T-helper 1 cell (primary cell): ENCODE results near the gene SPPL2B.

ENCODE experiments used
- DNase-seq, 5 donors: peaks; one replicate each; pipeline ENCODE4 v3.0.0-alpha.2; 2012 to 2020

The SPPL2B gene

GRCh38 chr19:2356036-2356646, 27.7 kb downstream of the SPPL2B start:
- DNase-seq: no peak

GRCh38 chr19:2357279-2358206, 29.1 kb downstream of the SPPL2B start:
- DNase-seq: no peak

GRCh38 chr19:2358548-2359173, 30.2 kb downstream of the SPPL2B start:
- DNase-seq: no peak

- no peak for DNase-seq
Observed at GRCh38 chr19:2359992-2360685, 31.7 kb downstream of the SPPL2B start, which contains the start of gene TMPRSS9. Gene TMPRSS9, plus strand, starts transcription at chr19:2360265. Its CDS starts 29,521 bp downstream, at chr19:2389786.

- DNase-seq: no peak
Observed at GRCh38 chr19:2360833-2361232, 32.3 kb downstream of the SPPL2B start.

- DNase-seq: no peak
Observed at GRCh38 chr19:2361246-2362045, 33.0 kb downstream of the SPPL2B start.

GRCh38 chr19:2362046-2362969, 33.8 kb downstream of the SPPL2B start:
- DNase-seq: no peak

- no peak for DNase-seq
Observed at GRCh38 chr19:2362970-2363300, 34.5 kb downstream of the SPPL2B start.

GRCh38 chr19:2363419-2363818, 34.9 kb downstream of the SPPL2B start:
- no peak for DNase-seq

GRCh38 chr19:2365201-2365970, 36.9 kb downstream of the SPPL2B start:
- no peak for DNase-seq

- DNase-seq: no peak
Observed at GRCh38 chr19:2371656-2372055, 43.2 kb downstream of the SPPL2B start.

- no peak for DNase-seq
Observed at GRCh38 chr19:2372076-2372612, 43.7 kb downstream of the SPPL2B start.

GRCh38 chr19:2374808-2375207, 46.3 kb downstream of the SPPL2B start:
- no peak for DNase-seq

GRCh38 chr19:2375353-2376121, 47.1 kb downstream of the SPPL2B start:
- no peak for DNase-seq

GRCh38 chr19:2376784-2377519, 48.5 kb downstream of the SPPL2B start:
- no peak for DNase-seq

GRCh38 chr19:2380567-2380966, 52.1 kb downstream of the SPPL2B start:
- DNase-seq: no peak

GRCh38 chr19:2381148-2381820, 52.8 kb downstream of the SPPL2B start:
- DNase-seq: no peak
